PC-9 (cell line): ENCODE measurements around the gene PLEKHM2. TPM values are rescaled to one million over a fixed set of nuclear protein-coding genes. Genes with fewer than 3 reads are reported as not detected.

Experiments used
- BruUV-seq: library from RNA; stranded (reverse); fragments of 400-500 nt; replicated peaks from 2 replicates; lab custom pipeline; 2021; lab: Mats Ljungman, UMichigan
- CTCF ChIA-PET: fragments of 300-600 bp; sonication (Branson Sonifier 250); formaldehyde crosslinking; loops from one replicate; lab custom pipeline; 2022; ENCODE audit warnings: antibody characterized with exemption; lab: Charles Lee
- POLR2A ChIA-PET: fragments of 300-600 bp; sonication (Branson Sonifier 250); formaldehyde crosslinking; loops from one replicate; lab custom pipeline; 2022; ENCODE audit warnings: antibody characterized with exemption; ENCODE audit not compliant: unreplicated experiment; lab: Charles Lee
- DNase-seq, 2 experiments: peaks; one replicate each; pipeline versions ENCODE4 v3.0.0 to v3.0.0-alpha.2; 2015 to 2022; ENCODE audit warnings: mixed read lengths in 1 of 2
- H2AFZ ChIP-seq: fragments of 200-600 bp; sonication (generic); 2 replicates; pipeline ENCODE4 v1.8.1; 2017; ENCODE audit warnings: antibody characterized with exemption
- H3F3A ChIP-seq: fragments of 200-600 bp; sonication (generic); 2 replicates; pipeline ENCODE4 v1.8.1; 2017; ENCODE audit warnings: antibody characterized with exemption, mild to moderate bottlenecking, low read depth; ENCODE audit not compliant: insufficient read depth
- H3K27ac ChIP-seq: fragments of 200-600 bp; sonication (generic); 2 replicates; pipeline ENCODE4 v1.6.1; 2016; ENCODE audit warnings: mixed run types
- H3K27me3 ChIP-seq: fragments of 200-600 bp; sonication (generic); 2 replicates; pipeline ENCODE4 v1.6.1; 2016; ENCODE audit warnings: low read depth, mixed run types; ENCODE audit not compliant: insufficient read depth
- H3K36me3 ChIP-seq: fragments of 200-600 bp; sonication (generic); 2 replicates; pipeline ENCODE4 v1.6.1; 2016; ENCODE audit warnings: low read depth, mixed run types
- H3K4me1 ChIP-seq: fragments of 200-600 bp; sonication (generic); replicated peaks from 2 replicates; pipeline ENCODE4 v1.6.1; 2016; ENCODE audit warnings: mixed run types; ENCODE audit not compliant: insufficient read depth
- H3K4me2 ChIP-seq: fragments of 200-600 bp; sonication (generic); 2 replicates; pipeline ENCODE4 v1.6.1; 2017; ENCODE audit warnings: mixed run types
- H3K4me3 ChIP-seq: fragments of 200-600 bp; sonication (generic); 2 replicates; pipeline ENCODE4 v1.6.1; 2016; ENCODE audit warnings: mixed run types
- H3K79me2 ChIP-seq: fragments of 200-600 bp; sonication (generic); 2 replicates; pipeline ENCODE4 v1.6.1; 2017; ENCODE audit warnings: low read depth, mixed run types
- H3K9me2 ChIP-seq: fragments of 200-600 bp; sonication (generic); 2 replicates; pipeline ENCODE4 v1.8.1; 2017; ENCODE audit warnings: mild to moderate bottlenecking; ENCODE audit not compliant: insufficient read depth
- H3K9me3 ChIP-seq: fragments of 200-600 bp; sonication (generic); 2 replicates; pipeline ENCODE4 v1.8.1; 2016; ENCODE audit warnings: low read depth; ENCODE audit not compliant: insufficient read depth
- H4K20me1 ChIP-seq: fragments of 200-600 bp; sonication (generic); 2 replicates; pipeline ENCODE4 v1.8.1; 2017; ENCODE audit not compliant: insufficient read depth
- CTCF ChIP-seq: fragments of 200-600 bp; sonication (generic); conservative IDR thresholded peaks from 2 replicates; pipeline ENCODE4 v1.6.1; 2017; ENCODE audit warnings: mixed run types, antibody characterized with exemption, mild to moderate bottlenecking, moderate library complexity
- EZH2 ChIP-seq: fragments of 200-600 bp; sonication (generic); IDR thresholded peaks from 2 replicates; pipeline ENCODE4 v1.8.0; 2017; ENCODE audit warnings: antibody characterized with exemption, low read depth
- intact Hi-C: fragments of 100-400 bp; cut with micrococcal nuclease; formaldehyde crosslinking; loops from one replicate; pipeline ENCODE4 v1.10.0; 2022; ENCODE audit not compliant: unreplicated experiment
- total RNA-seq: library from RNA; stranded (reverse); gene quantifications from 2 replicates; pipeline ENCODE4 v1.2.3, GENCODE V29; 2021

PLEKHM2 gene
- total RNA-seq, 1 experiment from 2014 or later, result 45.9 TPM

GRCh38 chr1:15685820-15686219 lies 1.7 kb downstream of the PLEKHM2 start:
- DNase-seq, result no peak
- BruUV-seq, result TSS peak; percentile 27
- H3K36me3 ChIP-seq, result no peaks in the 10 kb centered on the region
- peaks cover 58% of the 10 kb centered on the region for H3K79me2 ChIP-seq
- no peaks in the 10 kb centered on the region for H4K20me1 ChIP-seq
- H2AFZ ChIP-seq, result no peak overlapping the region
- no peaks in the 10 kb centered on the region for H3K27me3 ChIP-seq
- CTCF ChIA-PET, result interaction anchor here (0.6 to 0.7 kb wide), 3 partner anchors 36 to 150 kb away, joined by 3 to 6 read pairs (median 3); no protein-coding TSS in a partner anchor
- H3F3A ChIP-seq, result peaks cover 28% of the 10 kb centered on the region
- TF ChIP-seq EZH2 (no peak), CTCF (no peak)
- H3K4me2 ChIP-seq, result peak overlapping the region; percentile 90
- peak overlapping the region; percentile 61 for H3K4me3 ChIP-seq
- H3K9me3 ChIP-seq, result no peaks in the 10 kb centered on the region
- POLR2A ChIA-PET, result no interaction called here
- no peaks in the 10 kb centered on the region for H3K9me2 ChIP-seq
- peaks cover 39% of the 10 kb centered on the region for H3K4me1 ChIP-seq
- no peak overlapping the region for H3K27ac ChIP-seq
- intact Hi-C loops, result no loop called here

GRCh38 chr1:15687446-15687845 lies 3.3 kb downstream of the PLEKHM2 start:
- POLR2A ChIA-PET, result interaction anchor here (0.7 kb wide), 1 partner anchor 160 kb away, joined by 3 read pairs; no protein-coding TSS in a partner anchor
- H3K4me1 ChIP-seq, result peaks cover 23% of the 10 kb centered on the region
- H3F3A ChIP-seq, result peaks cover 12% of the 10 kb centered on the region
- no peak overlapping the region for H3K27ac ChIP-seq
- CTCF ChIA-PET, result no interaction called here
- H3K27me3 ChIP-seq, result no peaks in the 10 kb centered on the region
- H3K4me2 ChIP-seq, result no peak overlapping the region
- H4K20me1 ChIP-seq, result no peaks in the 10 kb centered on the region
- no peaks in the 10 kb centered on the region for H3K36me3 ChIP-seq
- no peak for DNase-seq
- TF ChIP-seq EZH2 (no peak), CTCF (no peak)
- no TSS peak for BruUV-seq
- H3K79me2 ChIP-seq, result peaks cover 65% of the 10 kb centered on the region
- no peaks in the 10 kb centered on the region for H3K9me2 ChIP-seq
- H3K9me3 ChIP-seq, result no peaks in the 10 kb centered on the region
- intact Hi-C loops, result no loop called here
- H2AFZ ChIP-seq, result no peak overlapping the region
- no peak overlapping the region for H3K4me3 ChIP-seq

DNA sequence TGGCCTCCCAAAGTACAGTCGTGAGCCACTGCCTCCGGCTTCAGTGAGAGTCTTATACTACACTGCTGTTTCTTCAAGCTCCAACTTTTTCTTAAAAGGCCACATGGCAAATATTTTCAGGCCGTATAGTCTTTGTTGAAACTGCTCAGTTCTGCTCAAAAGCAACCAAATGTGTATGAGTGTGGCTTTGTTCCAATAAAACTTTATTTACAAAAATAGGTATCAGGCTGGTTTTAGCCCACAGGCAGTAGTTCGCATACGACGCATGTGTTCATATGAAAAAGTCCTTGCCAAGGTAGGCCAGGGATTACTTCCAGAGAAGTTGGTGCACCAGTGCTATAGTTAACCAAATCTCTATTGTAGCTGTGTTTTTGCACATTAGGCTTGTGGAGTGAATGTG lies 6.2 kb downstream of the PLEKHM2 start:
- Histone ChIP-seq H3K4me3 (no peak overlapping the region), H3F3A (peaks cover 4% of the 10 kb centered on the region; the same call in 1 of the 2 replicates), H3K9me2 (no peaks in the 10 kb centered on the region), H4K20me1 (no peaks in the 10 kb centered on the region), H3K9me3 (no peaks in the 10 kb centered on the region), H3K36me3 (no peaks in the 10 kb centered on the region), H3K27me3 (no peaks in the 10 kb centered on the region), H3K79me2 (peaks cover 57% of the 10 kb centered on the region), H3K4me2 (no peak overlapping the region), H3K4me1 (peaks cover 10% of the 10 kb centered on the region; the same call in 1 of the 2 replicates), H3K27ac (no peak overlapping the region), H2AFZ (no peak overlapping the region)
- intact Hi-C loops, result no loop called here
- ChIA-PET POLR2A (no interaction called here), CTCF (no interaction called here)
- no peak for TF ChIP-seq EZH2
- no peak for TF ChIP-seq CTCF
- DNase-seq, result no peak
- no TSS peak for BruUV-seq
